Measurements from ENCODE around the gene NR2F2.

The NR2F2 gene

DNA sequence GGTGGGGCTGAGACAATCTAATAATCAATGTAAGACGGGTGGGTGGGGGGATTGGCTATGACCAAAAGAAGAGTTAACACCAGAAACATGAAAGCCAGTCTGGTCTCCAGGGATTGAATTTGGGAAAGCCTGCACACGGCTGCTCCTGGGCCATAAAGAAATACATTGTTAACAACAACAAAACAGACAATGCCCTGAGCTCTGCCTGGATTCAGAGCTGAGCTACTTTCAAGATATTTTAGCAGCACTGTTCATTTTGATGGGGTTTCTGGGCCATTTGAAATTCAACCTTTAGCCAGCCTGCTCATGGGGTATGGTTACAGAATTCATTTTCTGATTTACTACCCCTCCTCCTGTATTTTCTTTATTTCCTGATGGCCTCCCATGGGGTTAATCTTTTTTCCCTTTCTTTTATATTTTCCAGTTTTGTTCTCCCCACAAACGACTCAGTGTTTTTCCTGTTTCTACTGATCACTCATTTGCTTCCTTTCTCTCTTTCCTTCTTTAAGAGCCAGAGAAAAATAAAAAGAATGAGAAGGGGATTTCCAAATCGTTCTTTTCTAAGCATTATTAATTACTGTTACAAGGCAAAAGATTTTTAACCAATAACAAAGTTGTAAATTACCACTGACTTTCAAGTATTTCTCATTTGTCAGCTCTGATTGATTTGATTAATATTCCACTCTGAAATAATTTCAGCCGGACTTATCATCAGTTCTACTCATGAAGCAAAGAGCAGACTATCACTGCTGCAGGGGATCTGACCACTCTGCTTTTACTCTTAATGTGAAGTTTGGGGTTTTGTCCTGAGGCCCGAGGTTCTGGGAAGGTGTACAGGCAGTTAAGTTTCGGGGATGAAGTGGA is 19.6 kb downstream of the NR2F2 start:
- ChIA-PET POLR2A (interaction anchor here (0.9 to 1.6 kb wide), 4 partner anchors 8 to 20 kb away, joined by 3 to 7 read pairs (median 4); partner anchors contain the start of gene NR2F2), CTCF (interaction anchor here (2.4 kb wide), 1 partner anchor 22 kb away, joined by 15 read pairs; no protein-coding TSS in a partner anchor)
- no peak for DNase-seq (ENCODE audit: extremely low spot score)
- TF ChIP-seq PKNOX1 (IDR thresholded peaks at IDR 0.05) (0 out of 2 replicates have a peak, but pooled peaks have one; percentile 3), CTBP1 (IDR thresholded peaks at IDR 0.05; ENCODE audit: borderline replicate concordance) (no peak)

- CTCF ChIA-PET: interaction anchor here (1.0 kb wide), 1 partner anchor 8 kb away, joined by 3 read pairs; no protein-coding TSS in a partner anchor
- no peak for DNase-seq (ENCODE audit: extremely low spot score)
- POLR2A ChIA-PET: interaction anchor here (0.6 kb wide), 1 partner anchor 747 kb away, joined by 3 read pairs; no protein-coding TSS in a partner anchor
- TF ChIP-seq PKNOX1 (IDR thresholded peaks at IDR 0.05) (peak; percentile 85), L3MBTL2 (conservative IDR thresholded peaks at IDR 0.05) (no peak), TARDBP (IDR thresholded peaks at IDR 0.05) (no peak), FOXK2 (IDR thresholded peaks at IDR 0.05) (no peak), NFRKB (IDR thresholded peaks at IDR 0.05) (no peak), ELF4 (IDR thresholded peaks at IDR 0.05) (no peak), ZNF384 (IDR thresholded peaks at IDR 0.05) (no peak), FOXA1 (IDR thresholded peaks at IDR 0.05) (no peak)
Measured at GRCh38 chr15:96350934-96351724, 20.6 kb downstream of the NR2F2 start.

DNA sequence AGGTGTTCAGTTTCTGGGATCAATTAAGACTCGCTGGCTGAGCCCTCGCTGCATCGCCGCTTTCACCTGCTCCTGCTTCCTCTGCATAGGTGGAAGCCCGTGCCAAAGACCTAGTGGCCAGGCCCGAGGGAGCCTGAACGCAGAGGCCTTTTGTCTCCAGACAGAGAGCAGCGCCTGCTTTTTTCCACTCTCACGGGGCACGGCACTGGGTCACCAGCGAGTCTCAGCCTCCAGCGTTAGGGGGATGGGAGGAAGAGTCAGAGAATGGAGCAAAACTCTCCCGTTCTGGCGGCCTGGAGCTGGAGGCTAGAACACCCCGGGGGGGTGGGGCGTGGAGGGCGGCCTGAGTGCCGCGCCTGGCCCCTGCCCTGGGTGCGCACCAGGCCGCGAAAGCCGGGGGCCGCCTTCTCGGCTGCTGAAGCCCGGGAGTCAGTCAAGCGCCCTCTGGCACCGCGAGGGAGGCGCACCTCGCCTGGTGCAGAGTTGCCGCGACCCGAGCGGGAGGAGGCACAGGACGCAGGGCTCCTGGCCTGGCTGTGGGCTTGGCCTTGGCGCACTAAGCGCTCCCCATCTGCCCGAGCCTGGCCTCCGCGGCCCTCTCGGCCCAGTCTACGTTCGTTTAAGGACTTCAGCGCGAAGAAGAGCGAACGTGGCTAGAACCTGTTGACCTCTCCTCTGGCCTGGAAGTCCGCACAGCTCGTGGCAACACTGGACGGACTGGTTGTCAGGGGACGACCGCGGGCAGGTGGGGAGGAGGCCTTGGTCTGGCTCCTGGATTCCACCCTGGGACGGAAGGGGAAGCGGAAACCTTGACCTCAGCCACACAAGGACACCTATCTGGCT is 21.5 kb downstream of the NR2F2 start:
- CTCF ChIA-PET: interaction anchor here (1.0 kb wide), 1 partner anchor 9 kb away, joined by 3 read pairs; no protein-coding TSS in a partner anchor
- no peak for DNase-seq (ENCODE audit: extremely low spot score)
- no peak for TF ChIP-seq LEF1 (IDR thresholded peaks at IDR 0.05; ENCODE audit: borderline replicate concordance)
- TF ChIP-seq TARDBP (IDR thresholded peaks at IDR 0.05): no peak
- no peak for TF ChIP-seq PKNOX1 (IDR thresholded peaks at IDR 0.05)
- TF ChIP-seq L3MBTL2 (conservative IDR thresholded peaks at IDR 0.05): no peak
- no peak for TF ChIP-seq FOXA1 (IDR thresholded peaks at IDR 0.05)
- TF ChIP-seq CTBP1 (IDR thresholded peaks at IDR 0.05; ENCODE audit: borderline replicate concordance): no peak
- TF ChIP-seq NFRKB (IDR thresholded peaks at IDR 0.05): no peak
- TF ChIP-seq ELF4 (IDR thresholded peaks at IDR 0.05): no peak
- TF ChIP-seq FOXK2 (IDR thresholded peaks at IDR 0.05): no peak
- no peak for TF ChIP-seq HDGF (IDR thresholded peaks at IDR 0.05; ENCODE audit: borderline replicate concordance)
- no peak for TF ChIP-seq SUZ12 (IDR thresholded peaks at IDR 0.05)
- TF ChIP-seq ARNT (IDR thresholded peaks at IDR 0.05): no peak
- TF ChIP-seq FOXM1 (IDR thresholded peaks at IDR 0.05; ENCODE audit: borderline replicate concordance): no peak
- TF ChIP-seq BHLHE40 (IDR thresholded peaks at IDR 0.05; ENCODE audit: borderline replicate concordance): no peak
- TF ChIP-seq SP1 (IDR thresholded peaks at IDR 0.05): no peak
- POLR2A ChIA-PET: interaction anchor here (0.6 to 1.0 kb wide), 2 partner anchors 16 to 748 kb away, joined by 3 read pairs; no protein-coding TSS in a partner anchor

- DNase-seq (ENCODE audit: extremely low spot score): no peak
- ChIA-PET CTCF (interaction anchor here (0.9 kb wide), 1 partner anchor 207 kb away, joined by 3 read pairs; no protein-coding TSS in a partner anchor), POLR2A (interaction anchor here (1.0 kb wide), 1 partner anchor 17 kb away, joined by 3 read pairs; no protein-coding TSS in a partner anchor)
- peak; percentile 28; the same call in 1 of the 2 replicates for TF ChIP-seq PKNOX1 (IDR thresholded peaks at IDR 0.05)
- no peak for TF ChIP-seq NFRKB (IDR thresholded peaks at IDR 0.05)
- TF ChIP-seq TARDBP (IDR thresholded peaks at IDR 0.05): no peak
- no peak for TF ChIP-seq FOXM1 (IDR thresholded peaks at IDR 0.05; ENCODE audit: borderline replicate concordance)
Measured at GRCh38 chr15:96352604-96353405, 22.3 kb downstream of the NR2F2 start.
